NOMO-1 treated with DMSO at 0.1 percent for 48 hours (cell line): ENCODE results near the gene C11orf21.
"Not testable (repeated sequence)": the region's sequence is repeated elsewhere in the genome, so short reads cannot be mapped to it uniquely, and the experiment has no call there.

ENCODE experiments used
- DNase-seq: peaks from one replicate; lab custom pipeline; 2025; ENCODE audit not compliant: unreplicated experiment; lab: John Stamatoyannopoulos, UW

The C11orf21 gene

DNA sequence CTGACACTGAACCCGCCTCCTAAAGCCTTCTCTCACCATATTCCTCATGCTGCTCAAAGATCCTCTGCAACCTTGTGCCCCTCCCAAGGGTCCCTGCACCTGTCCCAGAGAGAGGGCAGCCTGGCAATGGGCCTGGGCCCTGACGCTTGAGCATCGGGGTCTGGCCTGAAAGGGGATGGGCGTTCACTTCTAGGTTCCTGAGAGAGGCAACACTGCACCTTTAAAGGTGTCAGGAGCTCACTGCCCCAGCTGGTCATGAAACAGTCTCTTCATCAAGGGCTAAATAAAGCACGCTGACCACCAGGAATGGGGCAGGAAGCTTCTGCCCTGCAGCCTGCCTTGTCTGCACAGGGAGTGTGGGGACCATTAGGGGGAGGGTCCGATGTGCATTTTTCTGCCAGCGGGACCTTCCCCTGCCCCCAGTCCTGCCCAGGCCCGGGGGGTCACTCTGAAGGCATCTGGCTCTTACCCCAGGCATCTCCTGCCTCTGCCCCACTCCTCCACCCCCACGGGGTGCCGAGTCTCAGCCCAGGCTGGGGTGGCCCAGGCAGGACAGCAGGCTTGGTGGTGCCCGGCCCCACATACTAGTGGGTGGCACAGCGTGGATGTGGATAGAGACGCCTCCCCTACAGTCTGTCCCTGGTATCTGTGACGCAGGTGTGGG, 3.5 kb downstream of the C11orf21 start:
- DNase-seq: no peak

DNA sequence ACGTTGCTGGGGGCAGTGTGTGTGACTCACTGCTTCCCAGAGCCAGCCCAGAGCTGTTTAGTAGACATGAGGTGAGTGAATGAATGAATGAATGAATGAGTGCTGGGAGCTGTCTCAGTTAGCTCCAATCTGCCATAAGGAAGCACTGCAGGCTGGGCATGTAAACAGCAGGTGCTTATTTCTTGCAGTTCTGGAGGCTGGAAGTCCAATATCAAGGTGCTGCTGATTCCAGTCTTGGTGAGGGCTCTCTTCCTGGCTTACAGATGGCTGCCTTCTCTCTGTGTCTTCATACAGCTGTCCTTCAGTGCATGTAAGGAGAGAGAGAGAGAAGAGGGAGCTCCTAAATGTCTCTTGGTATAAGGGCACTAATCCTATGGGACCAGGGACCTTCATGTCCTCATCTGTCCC, 4.1 kb downstream of the C11orf21 start:
- DNase-seq: no peak

DNA sequence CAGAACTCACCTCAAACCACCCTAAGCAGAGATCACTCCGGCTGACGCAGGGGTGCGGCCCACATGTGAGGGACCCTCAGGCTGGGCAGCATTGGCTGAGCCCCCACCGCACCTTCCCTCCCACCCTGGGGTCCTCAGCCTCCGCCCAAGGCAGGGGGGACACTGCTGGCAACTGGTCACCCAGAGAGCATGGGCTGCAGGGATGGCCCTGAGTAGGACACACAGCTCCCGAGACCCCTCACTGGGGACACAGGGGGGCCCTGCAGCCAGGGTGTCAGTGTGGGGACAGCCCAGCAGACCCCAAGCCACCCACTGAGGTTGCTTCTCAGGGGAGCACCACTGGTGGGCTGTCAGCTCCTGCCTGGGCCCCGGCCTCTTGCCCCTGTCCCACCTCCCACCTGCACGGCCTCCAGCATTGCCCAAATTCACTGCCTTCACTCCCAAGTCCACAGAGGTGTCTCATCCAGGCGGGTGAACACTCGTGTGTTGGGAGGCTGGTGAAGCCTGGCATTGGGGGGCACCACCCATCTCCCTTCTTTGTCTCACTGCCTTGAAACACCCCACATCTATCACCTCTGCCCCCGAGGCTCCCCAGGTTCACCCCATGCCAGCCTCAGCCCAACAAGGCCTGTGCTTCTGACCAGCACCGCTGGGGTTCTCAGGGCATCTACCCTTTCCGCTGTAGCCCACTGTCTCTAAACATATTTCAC, 4.7 kb downstream of the C11orf21 start:
- no peak for DNase-seq

GRCh38 chr11:2295971-2296912, 5.5 kb downstream of the C11orf21 start:
- no peak for DNase-seq

DNA sequence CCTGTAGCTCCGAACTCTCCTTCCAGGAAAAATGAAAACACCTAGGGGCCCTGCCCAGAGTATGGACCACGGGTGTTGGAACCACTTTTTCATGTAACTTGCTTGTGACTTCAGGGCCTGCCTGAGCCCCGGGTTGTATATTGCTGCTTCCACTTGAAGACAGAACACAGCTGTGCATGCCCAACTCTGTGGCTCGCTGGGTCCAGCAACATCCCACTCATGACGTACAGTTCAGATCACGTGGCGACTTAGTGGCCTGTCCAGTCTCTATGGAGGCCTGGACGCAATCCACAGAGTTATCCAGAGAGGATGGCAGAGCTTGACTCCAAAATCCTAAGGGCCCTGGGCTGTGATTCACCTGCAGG, 6.8 kb downstream of the C11orf21 start:
- no peak for DNase-seq

DNA sequence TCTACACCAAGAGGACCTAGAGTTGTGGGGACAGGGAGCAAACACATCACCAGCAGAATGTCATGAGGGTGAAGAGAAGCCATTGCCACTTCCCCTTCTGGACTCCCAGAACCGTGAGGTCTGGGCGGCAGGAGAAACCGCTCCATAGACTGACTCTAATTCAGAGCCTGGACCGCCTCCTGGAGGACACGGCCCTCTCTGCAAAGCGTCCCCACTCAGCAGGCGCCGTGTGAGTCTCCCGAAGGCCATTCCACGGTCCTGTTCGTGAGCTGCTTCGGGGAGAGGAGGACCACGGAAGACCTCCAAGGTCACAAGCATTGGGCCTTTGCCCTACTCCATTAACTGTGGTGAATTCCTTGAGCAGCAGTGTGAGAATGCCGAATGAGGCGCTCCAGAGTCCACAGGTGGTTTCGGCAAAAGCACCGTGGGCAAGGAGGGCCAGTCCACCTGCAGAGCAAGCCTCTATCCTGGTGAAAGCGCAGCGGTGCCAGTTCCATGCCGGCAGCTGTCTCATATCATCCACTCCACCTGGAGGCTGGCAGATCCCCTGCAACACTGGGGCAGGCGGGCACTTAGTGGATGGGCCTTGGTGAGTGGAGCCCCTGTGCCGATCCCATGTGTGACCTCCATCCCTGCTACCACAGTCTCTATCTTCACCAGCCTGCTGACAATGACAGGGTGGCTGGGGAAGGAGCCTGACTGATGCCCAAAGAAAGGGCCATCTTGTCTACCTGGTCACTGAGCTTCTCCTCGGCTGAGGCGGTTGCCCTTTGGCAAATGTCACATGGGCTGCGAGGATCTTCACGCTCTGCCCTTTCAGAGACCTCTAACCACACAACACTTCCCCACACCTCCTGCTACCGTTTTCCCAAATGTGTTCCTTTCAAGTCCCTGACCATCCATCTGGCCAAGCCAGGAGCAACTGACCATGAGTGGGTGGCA, 7.5 kb downstream of the C11orf21 start:
- peak; percentile 75 for DNase-seq

GRCh38 chr11:2293531-2293971, 8.2 kb downstream of the C11orf21 start:
- DNase-seq: no peak

DNA sequence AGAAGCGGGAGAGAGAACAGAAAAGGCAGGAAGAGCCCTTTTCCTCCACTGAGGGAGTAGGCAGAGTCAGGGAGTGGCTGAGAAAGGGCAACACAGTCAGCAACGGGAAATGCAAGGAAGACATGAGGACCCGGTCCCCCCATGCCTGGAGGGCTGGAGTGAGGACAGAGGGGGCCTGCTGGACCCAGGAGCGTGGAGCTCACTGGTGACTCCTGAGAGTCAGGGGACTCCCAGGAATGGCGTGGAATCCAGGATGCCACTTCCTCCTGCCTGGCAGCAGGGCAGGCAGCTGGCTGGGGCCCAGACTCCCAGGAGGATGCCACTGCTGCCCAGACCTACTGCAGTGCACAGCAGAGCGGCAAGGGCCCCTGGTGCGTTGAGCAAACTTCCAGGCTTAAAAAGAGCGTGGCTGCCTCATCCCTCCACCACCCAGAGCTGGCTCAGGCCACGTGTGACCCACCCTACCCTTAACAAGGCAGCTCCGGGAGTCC, 11.3 kb downstream of the C11orf21 start:
- DNase-seq: no peak

- no peak for DNase-seq
These were observed 11.9 kb downstream of the C11orf21 start for GRCh38 chr11:2289859-2290258.

DNA sequence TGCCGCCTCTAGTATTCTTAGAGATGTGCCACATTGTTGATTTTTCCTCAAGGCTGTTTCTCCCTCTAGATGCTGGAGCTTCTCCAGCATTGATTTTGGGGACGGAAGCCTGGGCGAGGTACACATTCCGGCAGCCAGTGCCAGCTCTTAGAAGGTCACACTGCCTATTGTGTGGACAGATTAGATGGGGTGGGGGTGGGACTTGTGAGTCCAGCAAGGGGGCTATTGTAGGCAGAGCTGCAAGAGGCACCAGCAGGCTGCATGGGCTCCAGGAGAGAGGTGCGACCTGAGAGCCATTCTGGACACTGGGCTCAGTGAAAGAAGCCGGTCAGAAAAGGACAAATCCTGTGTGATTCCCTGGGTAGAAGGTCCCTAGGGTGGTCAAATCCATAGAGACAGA, 12.4 kb downstream of the C11orf21 start:
- no peak for DNase-seq

GRCh38 chr11:2287091-2287490, 14.6 kb downstream of the C11orf21 start:
- peak; percentile 69 for DNase-seq

GRCh38 chr11:2286350-2286749, 15.4 kb downstream of the C11orf21 start:
- not testable (repeated sequence) for DNase-seq

DNA sequence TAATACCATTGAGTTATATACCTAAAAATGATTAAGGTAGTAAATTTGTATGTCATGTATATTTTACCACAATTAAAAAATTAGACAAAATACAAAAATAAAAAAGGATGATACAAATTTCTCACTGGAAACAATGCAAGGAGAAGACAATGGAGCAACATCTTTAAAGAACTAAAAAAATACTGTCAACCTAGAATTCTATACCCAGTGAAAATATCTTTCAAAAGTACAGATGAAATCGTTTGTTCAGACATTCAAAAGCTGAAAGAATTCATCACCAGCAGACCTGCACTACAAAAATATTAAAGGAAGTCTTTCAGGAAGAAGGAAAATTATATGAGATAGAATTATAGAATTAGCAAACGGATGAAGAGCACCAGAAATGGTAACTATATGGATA, 21.5 kb downstream of the C11orf21 start:
- no peak for DNase-seq

DNA sequence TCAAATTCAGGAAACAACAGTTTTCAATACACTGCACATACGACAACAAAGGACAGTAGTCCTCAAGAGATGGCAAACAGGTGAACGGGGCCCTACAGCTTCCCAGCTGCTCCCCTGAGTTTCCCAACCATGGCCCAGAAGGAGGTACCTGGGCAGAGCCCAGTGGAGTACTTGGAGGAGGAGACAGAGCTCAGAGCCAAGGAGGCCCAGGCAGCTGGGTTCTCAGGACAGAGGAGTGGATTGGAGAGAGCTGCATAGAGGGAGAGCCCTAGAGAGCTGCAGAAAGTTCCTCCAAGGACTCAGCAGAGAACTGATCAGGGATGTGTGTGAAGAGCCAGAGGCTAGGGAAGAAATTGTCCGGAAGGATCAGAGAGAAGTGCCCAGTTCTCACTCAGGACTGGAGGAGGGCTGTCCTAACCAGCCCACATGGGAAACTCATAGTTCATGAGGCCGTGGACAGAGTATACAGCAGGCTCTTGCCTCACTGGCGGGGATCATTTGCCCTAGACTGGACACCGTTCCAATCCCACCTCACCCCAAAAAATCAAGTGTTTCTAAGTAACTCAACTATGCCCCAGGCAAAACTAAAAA, 23.7 kb downstream of the C11orf21 start:
- DNase-seq: no peak

DNA sequence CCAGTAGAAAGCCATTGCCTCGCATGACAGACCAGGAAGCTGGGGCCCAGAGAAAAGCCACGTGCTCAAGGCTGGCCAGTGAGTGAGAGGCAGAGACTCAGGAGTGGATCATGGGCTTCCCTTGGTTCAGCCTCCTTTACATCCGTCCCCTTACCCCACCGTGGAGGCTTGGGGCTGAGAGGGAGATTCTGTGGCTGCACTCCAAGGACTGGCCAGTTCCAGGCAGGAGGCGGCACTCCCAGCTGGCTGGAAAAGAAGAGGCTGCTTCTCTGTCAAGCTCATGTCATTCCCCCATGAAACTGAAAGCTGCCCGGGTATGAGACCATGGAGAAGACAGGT, 24.7 kb downstream of the C11orf21 start:
- no peak for DNase-seq

DNA sequence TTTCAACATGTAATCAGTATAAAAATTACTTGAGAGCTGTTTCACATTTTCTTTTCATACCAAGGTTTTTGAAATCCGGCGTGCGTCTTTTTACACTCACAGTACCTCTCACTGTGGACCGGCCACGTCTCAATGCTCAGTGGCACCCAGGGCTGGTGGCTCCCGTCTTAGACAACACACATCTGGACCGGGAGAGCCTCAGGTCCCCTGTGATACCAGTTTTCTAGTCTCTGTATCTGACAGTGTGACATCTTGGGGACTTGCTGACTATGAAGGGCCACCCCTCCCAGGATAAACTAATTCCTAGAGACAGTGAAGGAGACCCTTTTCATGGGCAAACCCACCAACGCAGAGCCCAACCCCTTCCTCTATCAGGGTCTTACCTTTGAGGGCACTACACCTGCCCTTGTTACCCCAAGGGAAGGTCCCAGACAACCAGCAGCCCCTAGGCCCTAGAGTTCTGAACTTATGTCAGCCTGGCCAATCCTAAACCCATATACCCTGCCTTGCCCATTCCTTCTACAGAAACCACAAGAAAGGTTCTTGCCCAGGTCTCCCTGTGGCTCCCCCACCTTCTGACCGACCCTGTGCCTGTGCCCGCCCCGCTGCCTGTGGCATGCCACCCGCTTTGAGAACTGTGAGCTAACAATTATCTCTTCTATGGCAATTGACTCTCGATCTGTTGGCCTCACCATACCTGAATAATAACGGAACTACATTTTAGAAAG, 25.3 kb downstream of the C11orf21 start:
- no peak for DNase-seq

DNA sequence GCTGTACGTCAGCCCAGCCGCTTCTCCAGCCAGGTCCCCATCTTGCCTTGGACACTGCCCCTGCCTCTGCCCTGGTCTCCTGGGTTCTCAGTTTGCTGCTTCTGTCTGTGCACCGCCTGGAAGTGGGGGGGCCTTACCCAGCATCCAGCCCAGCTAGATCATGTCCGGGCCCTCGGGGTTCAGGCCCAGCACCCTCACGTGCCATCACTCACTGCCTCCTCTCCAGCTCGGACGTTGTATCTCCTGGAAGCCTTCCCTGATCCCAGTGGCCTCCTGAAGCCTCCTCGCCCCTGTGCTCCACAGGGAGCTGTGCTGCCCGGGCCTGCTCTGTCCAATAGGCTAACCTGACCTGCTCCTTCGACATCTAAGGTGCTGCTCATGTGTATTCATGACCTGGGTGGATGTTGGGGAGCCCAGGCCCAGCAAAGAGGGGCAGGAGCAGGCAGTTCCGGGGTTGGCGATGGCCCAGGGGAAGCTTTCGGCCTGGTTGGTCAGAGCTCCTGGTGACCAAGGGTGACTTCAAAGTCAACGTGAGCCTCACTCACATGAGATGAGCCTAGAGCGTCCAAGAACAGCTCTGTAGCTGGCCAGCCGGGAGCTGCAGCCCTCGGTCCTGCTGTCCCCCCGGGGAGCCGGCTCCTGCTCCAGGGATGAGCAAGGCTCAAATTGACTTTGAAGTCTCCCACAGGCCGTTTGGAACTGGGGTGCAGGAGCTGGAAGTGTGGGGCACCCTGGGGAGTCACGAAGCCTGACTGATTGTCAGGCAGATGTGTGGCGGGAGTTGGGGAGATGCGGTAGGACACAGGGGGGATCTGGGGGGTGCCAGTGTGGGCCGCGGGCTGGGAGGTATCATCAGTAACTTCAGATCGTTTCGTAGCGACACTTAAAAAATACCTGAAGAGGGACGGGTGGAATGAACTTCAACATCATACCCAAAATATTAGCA, 26.1 kb downstream of the C11orf21 start:
- no peak for DNase-seq

DNA sequence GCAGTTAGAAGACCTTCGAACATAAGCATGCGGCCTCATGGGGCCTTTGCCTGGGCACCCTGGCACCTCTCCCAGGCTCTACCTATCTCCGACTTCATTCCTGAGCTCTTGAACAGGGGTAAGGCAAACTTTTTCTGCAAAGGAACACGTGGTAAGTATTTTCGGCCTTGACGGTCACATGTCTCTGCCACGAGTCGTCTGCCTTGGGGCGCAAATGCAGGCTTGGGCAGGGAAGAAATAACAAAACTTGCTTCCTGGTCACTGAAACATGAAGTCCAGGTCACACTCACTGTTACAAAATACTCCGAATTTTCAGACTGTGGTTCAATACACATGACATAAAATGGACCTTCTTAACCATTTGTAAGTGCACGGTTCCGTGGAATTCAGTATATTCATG, 27.9 kb downstream of the C11orf21 start:
- DNase-seq: no peak
